Activated CD8-positive, alpha-beta memory T cell treated with anti-CD3 and anti-CD28 coated beads, Interleukin-2, amount 50 U/mL, for 1 hour (primary cell): ENCODE data around the gene P2RX1.
"Not testable (repeated sequence)": the region's sequence is repeated elsewhere in the genome, so short reads cannot be mapped to it uniquely, and the experiment has no call there.

Experiments
- DNase-seq: peaks from one replicate; pipeline ENCODE4 v3.0.0-alpha.2; 2020; ENCODE audit errors: extremely low read depth

P2RX1 gene

GRCh38 chr17:3857261-3858105 is 58.8 kb downstream of the P2RX1 start:
- no peak for DNase-seq

GRCh38 chr17:3854204-3854603 is 62.1 kb downstream of the P2RX1 start:
- not testable (repeated sequence) for DNase-seq

GRCh38 chr17:3852561-3852960 is 63.7 kb downstream of the P2RX1 start:
- DNase-seq, result no peak

GRCh38 chr17:3851461-3852100 is 64.7 kb downstream of the P2RX1 start:
- no peak for DNase-seq

GRCh38 chr17:3848229-3848835 is 67.9 kb downstream of the P2RX1 start:
- DNase-seq, result no peak

- no peak for DNase-seq
Observed at GRCh38 chr17:3847165-3847670, 69.0 kb downstream of the P2RX1 start.
